Measurements from ENCODE around the gene PRDM11. TPM values are rescaled to one million over a fixed set of nuclear protein-coding genes. Genes with fewer than 3 reads are reported as not detected.

The PRDM11 gene
- total RNA-seq, 4 donors from 2014 or later = 29.5 to 43.2 (median 33.5) TPM

DNA sequence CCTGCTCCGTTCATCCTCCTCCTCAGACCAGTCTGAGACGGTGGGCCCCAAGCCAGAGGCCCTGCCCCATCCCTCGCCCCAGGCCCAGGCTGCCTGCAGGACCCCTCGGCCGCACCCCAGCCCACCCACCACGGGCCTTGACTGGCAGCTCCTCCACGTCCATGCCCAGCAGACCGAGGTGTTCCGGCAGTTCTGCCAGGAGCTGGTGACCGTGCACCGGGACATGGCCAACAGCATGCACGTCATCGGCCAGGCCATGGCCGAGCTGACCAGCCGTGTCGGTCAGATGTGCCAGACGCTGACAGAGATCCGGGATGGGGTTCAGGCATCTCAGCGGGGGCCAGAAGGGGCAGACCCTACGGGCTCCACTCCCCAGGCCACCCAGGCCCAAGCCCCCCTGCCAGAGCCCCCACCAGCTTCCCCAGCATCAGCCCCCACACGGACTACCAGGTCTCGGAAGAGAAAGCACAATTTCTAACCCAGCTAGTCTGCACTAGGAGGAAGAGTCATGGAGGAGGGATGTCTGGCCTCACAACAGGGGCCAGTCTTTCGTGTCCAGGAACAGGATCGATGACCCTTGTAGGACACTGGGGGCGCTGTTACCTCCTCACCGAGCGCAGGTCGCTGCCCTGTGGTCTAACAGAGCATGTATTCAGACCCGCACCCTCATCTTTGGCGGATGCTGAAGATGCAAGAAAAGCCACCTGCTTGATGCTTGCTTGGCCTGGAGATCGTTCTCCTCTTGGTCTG is 66.3 kb downstream of the PRDM11 start:
- DNase-seq (ENCODE audit: extremely low spot score) = no peak
- Histone ChIP-seq H3K27me3 (no peaks in the 10 kb centered on the region), H3K4me3 (no peak overlapping the region), H3K36me3 (peaks cover 5 to 40% (median 19%) of the 10 kb centered on the region in 4 donors), H3K27ac (replicated peaks in 1 of 4) (peak overlapping the region in 1 of 4 donors; percentile 16), H3K9me3 (no peaks in the 10 kb centered on the region), H3K4me1 (peaks cover 37 to 61% (median 46%) of the 10 kb centered on the region in 4 donors)
- TF ChIP-seq POLR2A (IDR thresholded peaks at IDR 0.05; ENCODE audit: low read depth) (no peak), EP300 (IDR thresholded peaks at IDR 0.05) (no peak)
- TF ChIP-seq, protein P1, sequence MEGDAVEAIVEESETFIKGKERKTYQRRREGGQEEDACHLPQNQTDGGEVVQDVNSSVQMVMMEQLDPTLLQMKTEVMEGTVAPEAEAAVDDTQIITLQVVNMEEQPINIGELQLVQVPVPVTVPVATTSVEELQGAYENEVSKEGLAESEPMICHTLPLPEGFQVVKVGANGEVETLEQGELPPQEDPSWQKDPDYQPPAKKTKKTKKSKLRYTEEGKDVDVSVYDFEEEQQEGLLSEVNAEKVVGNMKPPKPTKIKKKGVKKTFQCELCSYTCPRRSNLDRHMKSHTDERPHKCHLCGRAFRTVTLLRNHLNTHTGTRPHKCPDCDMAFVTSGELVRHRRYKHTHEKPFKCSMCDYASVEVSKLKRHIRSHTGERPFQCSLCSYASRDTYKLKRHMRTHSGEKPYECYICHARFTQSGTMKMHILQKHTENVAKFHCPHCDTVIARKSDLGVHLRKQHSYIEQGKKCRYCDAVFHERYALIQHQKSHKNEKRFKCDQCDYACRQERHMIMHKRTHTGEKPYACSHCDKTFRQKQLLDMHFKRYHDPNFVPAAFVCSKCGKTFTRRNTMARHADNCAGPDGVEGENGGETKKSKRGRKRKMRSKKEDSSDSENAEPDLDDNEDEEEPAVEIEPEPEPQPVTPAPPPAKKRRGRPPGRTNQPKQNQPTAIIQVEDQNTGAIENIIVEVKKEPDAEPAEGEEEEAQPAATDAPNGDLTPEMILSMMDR (IDR thresholded peaks at IDR 0.05) = peak in 1 of 3 experiments; percentile 5
- 88% methylated on average over 25 of the region's 31 CpGs for WGBS
- intact Hi-C loops (cut with DNase I) = loop anchor here (5.0 kb wide), 1 partner anchor 65 kb away; the partner anchor contains the start of gene PRDM11

DNA sequence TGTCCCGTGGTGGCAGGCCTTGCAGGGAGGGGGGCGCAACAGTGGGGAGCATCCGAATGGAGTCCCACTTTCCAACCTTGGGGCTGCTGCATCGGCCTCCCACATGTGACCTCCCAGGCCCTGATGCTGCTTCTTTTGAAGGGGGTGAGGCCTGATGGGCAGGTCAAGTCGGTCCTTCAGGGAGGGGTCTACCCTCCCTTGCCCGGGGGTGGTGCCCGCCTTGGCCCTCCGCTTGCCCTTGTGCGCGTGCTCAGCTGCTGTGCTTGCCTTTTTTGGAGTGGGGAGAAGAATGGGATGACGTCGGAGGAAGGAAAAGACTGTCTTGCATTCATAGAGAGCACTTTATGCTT is 66.9 kb downstream of the PRDM11 start:
- WGBS = 79% methylated on average over 12 of the region's 12 CpGs
- peaks cover 5 to 40% (median 19%) of the 10 kb centered on the region in 4 donors for H3K36me3 ChIP-seq
- H3K4me1 ChIP-seq = peaks cover 32 to 55% (median 41%) of the 10 kb centered on the region in 4 donors
- H3K4me3 ChIP-seq = no peak overlapping the region
- no peak overlapping the region for H3K27ac ChIP-seq (replicated peaks in 1 of 4)
- H3K9me3 ChIP-seq = no peaks in the 10 kb centered on the region
- no peak for DNase-seq (ENCODE audit: extremely low spot score)
- TF ChIP-seq EP300 (IDR thresholded peaks at IDR 0.05) (no peak), POLR2AphosphoS5 (IDR thresholded peaks at IDR 0.05) (no peak), POLR2A (IDR thresholded peaks at IDR 0.05; ENCODE audit: low read depth) (no peak)
- TF ChIP-seq, protein P1 (IDR thresholded peaks at IDR 0.05) = no peak
- intact Hi-C loops (cut with DNase I) = loop anchor here (5.0 kb wide), 1 partner anchor 66 kb away; the partner anchor contains the start of gene PRDM11
- H3K27me3 ChIP-seq = no peaks in the 10 kb centered on the region

DNA sequence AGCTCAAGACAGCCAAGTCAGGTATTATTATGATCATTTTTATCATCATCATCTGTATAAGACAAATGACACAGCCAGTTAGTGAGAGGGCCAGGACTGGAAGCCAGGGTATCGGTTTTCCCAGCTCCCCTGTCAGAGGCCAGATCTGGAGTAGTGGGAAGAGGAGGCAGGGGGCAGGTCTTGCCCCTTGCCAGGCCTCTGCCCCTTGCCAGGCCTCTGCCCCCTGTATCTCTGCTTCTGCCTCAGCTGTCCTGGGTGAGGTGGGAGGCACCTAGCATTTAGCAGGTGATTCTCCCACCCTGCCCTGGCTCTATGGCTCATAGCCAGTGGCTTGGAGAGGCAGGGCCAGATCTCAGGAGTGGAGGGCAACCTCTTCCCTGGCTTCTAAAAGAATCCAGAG is 67.3 kb downstream of the PRDM11 start:
- Histone ChIP-seq H3K4me3 (no peak overlapping the region), H3K9me3 (no peaks in the 10 kb centered on the region), H3K4me1 (peaks cover 28 to 51% (median 36%) of the 10 kb centered on the region in 4 donors), H3K27me3 (no peaks in the 10 kb centered on the region), H3K36me3 (peaks cover 5 to 40% (median 19%) of the 10 kb centered on the region in 4 donors), H3K27ac (replicated peaks in 1 of 4) (no peak overlapping the region)
- DNase-seq (ENCODE audit: extremely low spot score) = no peak
- 86% methylated on average over 1 of the region's 1 CpG for WGBS
- intact Hi-C loops (cut with DNase I) = loop anchor here (5.0 kb wide), 1 partner anchor 66 kb away; the partner anchor contains the start of gene PRDM11
- no peak for TF ChIP-seq POLR2AphosphoS5 (IDR thresholded peaks at IDR 0.05)
- no peak for TF ChIP-seq POLR2A (IDR thresholded peaks at IDR 0.05; ENCODE audit: low read depth)
- TF ChIP-seq, protein P1 (IDR thresholded peaks at IDR 0.05) = no peak
- no peak for TF ChIP-seq EP300 (IDR thresholded peaks at IDR 0.05)

DNA sequence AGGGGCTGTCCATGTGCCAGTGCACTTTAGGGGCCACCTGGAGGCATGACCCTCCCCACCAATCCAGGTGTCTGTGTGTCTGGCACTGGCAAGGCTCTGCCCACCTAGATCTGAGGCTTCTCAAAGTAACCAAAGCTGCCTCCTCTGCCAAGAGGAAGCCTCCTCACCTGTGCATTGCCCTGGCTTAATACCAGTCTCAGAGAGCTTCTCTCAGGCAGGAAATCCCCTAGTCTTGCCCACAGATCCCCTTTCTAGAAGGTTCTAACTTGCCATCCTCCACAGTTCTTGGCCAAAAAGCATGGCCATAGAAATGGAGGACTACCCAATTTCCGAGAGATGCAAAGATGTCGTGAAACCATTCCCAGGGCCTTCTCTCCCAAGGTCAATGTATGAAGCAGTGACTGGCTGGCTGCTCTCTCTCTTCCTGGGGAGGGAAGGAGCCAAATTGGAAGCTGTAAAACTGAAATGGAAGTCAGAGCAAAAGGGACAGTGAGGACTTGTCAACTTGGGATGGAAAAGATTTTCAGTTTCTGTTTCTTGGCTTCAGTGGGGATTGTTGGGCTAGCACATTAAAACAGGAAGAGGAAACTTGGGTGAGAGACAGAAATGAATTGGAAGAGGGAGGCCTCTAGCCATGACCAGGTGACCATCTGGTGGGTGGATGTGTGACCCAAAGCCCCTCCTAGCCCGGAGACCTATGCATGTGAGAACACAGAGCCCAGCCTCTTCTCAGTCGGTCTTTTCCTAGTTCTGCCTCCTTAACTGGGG is 68.8 kb downstream of the PRDM11 start:
- no peak overlapping the region for H3K27ac ChIP-seq (replicated peaks in 1 of 4)
- H3K9me3 ChIP-seq = no peaks in the 10 kb centered on the region
- 85% methylated on average over 4 of the region's 4 CpGs for WGBS
- H3K27me3 ChIP-seq = no peaks in the 10 kb centered on the region
- no peak for DNase-seq (ENCODE audit: extremely low spot score)
- H3K4me3 ChIP-seq = no peak overlapping the region
- H3K4me1 ChIP-seq = peaks cover 14 to 35% (median 21%) of the 10 kb centered on the region in 4 donors
- intact Hi-C loops (cut with DNase I) = no loop called here
- peaks cover 14 to 44% (median 28%) of the 10 kb centered on the region in 4 donors for H3K36me3 ChIP-seq
- TF ChIP-seq POLR2AphosphoS5 (IDR thresholded peaks at IDR 0.05) = no peak

DNA sequence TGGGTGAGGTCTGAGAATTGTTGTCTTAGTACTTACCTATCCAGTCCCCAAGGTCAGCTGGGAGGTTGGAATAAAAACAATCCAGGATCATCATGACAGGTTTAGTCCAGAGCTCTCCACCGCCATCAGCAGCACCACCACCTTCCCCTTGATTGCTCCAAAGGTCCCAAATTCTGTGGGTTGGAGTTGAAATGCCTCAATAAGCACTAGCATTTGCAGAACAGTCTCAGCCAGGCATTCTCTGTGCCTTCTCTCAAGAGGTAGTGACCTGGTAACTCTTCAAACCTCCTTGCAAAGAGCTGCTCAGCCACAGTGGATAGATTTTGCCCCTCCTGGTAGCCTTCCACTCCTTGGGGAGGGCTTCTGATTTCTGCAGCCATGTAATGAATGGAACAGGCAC is 69.6 kb downstream of the PRDM11 start:
- no peaks in the 10 kb centered on the region for H3K9me3 ChIP-seq
- DNase-seq (ENCODE audit: extremely low spot score) = no peak
- peaks cover 7 to 28% (median 13%) of the 10 kb centered on the region in 4 donors for H3K4me1 ChIP-seq
- no peak overlapping the region for H3K4me3 ChIP-seq
- H3K27me3 ChIP-seq = no peaks in the 10 kb centered on the region
- intact Hi-C loops (cut with DNase I) = no loop called here
- peaks cover 14 to 51% (median 35%) of the 10 kb centered on the region in 4 donors for H3K36me3 ChIP-seq
- no peak for TF ChIP-seq EP300 (IDR thresholded peaks at IDR 0.05)
- TF ChIP-seq, protein P1 (IDR thresholded peaks at IDR 0.05) = no peak
- TF ChIP-seq POLR2AphosphoS5 (IDR thresholded peaks at IDR 0.05) = no peak
- TF ChIP-seq POLR2A (IDR thresholded peaks at IDR 0.05; ENCODE audit: low read depth) = no peak
- WGBS = 90% methylated on average over 1 of the region's 1 CpG
- H3K27ac ChIP-seq (replicated peaks in 1 of 4) = no peak overlapping the region
